ENCODE measurements around the gene NRXN3. TPM values are rescaled to one million over a fixed set of nuclear protein-coding genes. Genes with fewer than 3 reads are reported as not detected.

NRXN3 gene
- polyA plus RNA-seq, 1 of the 3 experiments (the other 2 are of a cell fraction), result 1.6 TPM

- Histone ChIP-seq H2AFZ (ENCODE audit: low read depth) (no peak overlapping the region), H3K4me2 (no peak overlapping the region), H4K20me1 (ENCODE audit: insufficient read depth) (no peaks in the 10 kb centered on the region), H3K36me3 (replicated peaks in 1 of 2; ENCODE audit: control insufficient read depth in 1 of 2, insufficient read depth in 2 of 2, low read length in 1 of 2) (no peaks in the 10 kb centered on the region), H3K9me3 (no peaks in the 10 kb centered on the region), H3K27ac (ENCODE audit: low read depth in 2 of 2, low read length in 1 of 2) (no peak overlapping the region), H3K79me2 (ENCODE audit: insufficient read depth) (no peaks in the 10 kb centered on the region), H3K27me3 (ENCODE audit: insufficient read depth) (no peaks in the 10 kb centered on the region), H3K9ac (no peak overlapping the region), H3K4me1 (ENCODE audit: control insufficient read depth in 1 of 2, insufficient read depth in 2 of 2, low read depth in 1 of 2, low read length in 1 of 2) (no peaks in the 10 kb centered on the region), H3F3A (replicated peaks; ENCODE audit: insufficient read depth) (no peaks in the 10 kb centered on the region), H3K4me3 (ENCODE audit: low read depth in 2 of 2, low read length in 1 of 2) (no peak overlapping the region), H3K9me2 (no peaks in the 10 kb centered on the region)
- ChIA-PET POLR2A (no interaction called here), CTCF (interaction anchor here (0.6 kb wide), 1 partner anchor 759 kb away, joined by 3 read pairs; no protein-coding TSS in a partner anchor)
- no peak for TF ChIP-seq NFIC (IDR thresholded peaks at IDR 0.05; ENCODE audit: borderline replicate concordance)
- no peak for TF ChIP-seq RAD21 (IDR thresholded peaks at IDR 0.05; ENCODE audit: low read length)
- no peak for TF ChIP-seq FOSL2 (IDR thresholded peaks at IDR 0.05; ENCODE audit: borderline replicate concordance, low read depth)
- no peak for TF ChIP-seq REST (IDR thresholded peaks at IDR 0.05; ENCODE audit: low read depth, low read length)
- no peak for TF ChIP-seq JUND (IDR thresholded peaks at IDR 0.05)
- no peak for TF ChIP-seq RFX5 (IDR thresholded peaks at IDR 0.05; ENCODE audit: low read length)
- no peak for TF ChIP-seq MEF2A (IDR thresholded peaks at IDR 0.05; ENCODE audit: borderline replicate concordance, low read depth)
- no peak for TF ChIP-seq GATA2 (CRISPR knock-in tag; IDR thresholded peaks at IDR 0.05)
- TF ChIP-seq PBX3 (IDR thresholded peaks at IDR 0.05), result no peak
- no peak for TF ChIP-seq TCF12 (IDR thresholded peaks at IDR 0.05)
- no peak for TF ChIP-seq USF1 (IDR thresholded peaks at IDR 0.05; ENCODE audit: borderline replicate concordance, low read depth)
- TF ChIP-seq EZH2phosphoT487 (IDR thresholded peaks at IDR 0.05; ENCODE audit: borderline replicate concordance, low read depth), result no peak
- TF ChIP-seq NRF1 (IDR thresholded peaks at IDR 0.05; ENCODE audit: low read depth, low read length), result no peak
- TF ChIP-seq ZBTB33 (IDR thresholded peaks at IDR 0.05; ENCODE audit: borderline replicate concordance, low read depth), result no peak
- no peak for TF ChIP-seq GABPA (IDR thresholded peaks at IDR 0.05; ENCODE audit: low read depth)
- no peak for TF ChIP-seq IRF3 (IDR thresholded peaks at IDR 0.05; ENCODE audit: low read depth, low read length)
- WGBS (ENCODE audit: low lambda C conversion rate), result 17% methylated on average over 7 of the region's 7 CpGs
- DNase-seq, result no peak
Measured at GRCh38 chr14:78143489-78144145, 26.6 kb upstream of the NRXN3 start.

Measured in SK-N-SH (cell line).